IMR-90 (cell line): ENCODE results near the gene GGA3.

Experiments used
- CEBPB ChIP-seq: IDR thresholded peaks from 2 replicates; pipeline ENCODE4 v1.6.1; 2012; ENCODE audit warnings: low read depth, low read length, improper control_type of control experiment
- FOS ChIP-seq: fragments of 150-350 bp; IDR thresholded peaks from 2 replicates; pipeline ENCODE4 v1.6.1; 2016; ENCODE audit warnings: low read depth, low read length
- MXI1 ChIP-seq: IDR thresholded peaks from 2 replicates; pipeline ENCODE4 v1.6.1; 2012; ENCODE audit warnings: low read depth, mild to moderate bottlenecking, low read length, moderate library complexity, borderline replicate concordance
- POLR2A ChIP-seq: IDR thresholded peaks from 2 replicates; pipeline ENCODE4 v1.6.1; 2012; ENCODE audit warnings: mild to moderate bottlenecking, low read depth, low read length
- RAD21 ChIP-seq: IDR thresholded peaks from 2 replicates; pipeline ENCODE4 v1.6.1; 2012; ENCODE audit warnings: low read length, improper control_type of control experiment
- TF ChIP-seq, protein P1 (sequence below): conservative IDR thresholded peaks from 2 replicates; pipeline ENCODE4 v1.5.1; 2012; ENCODE audit warnings: mild to moderate bottlenecking, low read depth, low read length, improper control_type of control experiment

GRCh38 chr17:75267153-75267410, 5.7 kb upstream of the GGA3 start:
- TF ChIP-seq, protein P1, sequence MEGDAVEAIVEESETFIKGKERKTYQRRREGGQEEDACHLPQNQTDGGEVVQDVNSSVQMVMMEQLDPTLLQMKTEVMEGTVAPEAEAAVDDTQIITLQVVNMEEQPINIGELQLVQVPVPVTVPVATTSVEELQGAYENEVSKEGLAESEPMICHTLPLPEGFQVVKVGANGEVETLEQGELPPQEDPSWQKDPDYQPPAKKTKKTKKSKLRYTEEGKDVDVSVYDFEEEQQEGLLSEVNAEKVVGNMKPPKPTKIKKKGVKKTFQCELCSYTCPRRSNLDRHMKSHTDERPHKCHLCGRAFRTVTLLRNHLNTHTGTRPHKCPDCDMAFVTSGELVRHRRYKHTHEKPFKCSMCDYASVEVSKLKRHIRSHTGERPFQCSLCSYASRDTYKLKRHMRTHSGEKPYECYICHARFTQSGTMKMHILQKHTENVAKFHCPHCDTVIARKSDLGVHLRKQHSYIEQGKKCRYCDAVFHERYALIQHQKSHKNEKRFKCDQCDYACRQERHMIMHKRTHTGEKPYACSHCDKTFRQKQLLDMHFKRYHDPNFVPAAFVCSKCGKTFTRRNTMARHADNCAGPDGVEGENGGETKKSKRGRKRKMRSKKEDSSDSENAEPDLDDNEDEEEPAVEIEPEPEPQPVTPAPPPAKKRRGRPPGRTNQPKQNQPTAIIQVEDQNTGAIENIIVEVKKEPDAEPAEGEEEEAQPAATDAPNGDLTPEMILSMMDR = no peak
- TF ChIP-seq POLR2A = no peak
- TF ChIP-seq FOS = no peak
- TF ChIP-seq RAD21 = no peak
- TF ChIP-seq CEBPB = no peak
- no peak for TF ChIP-seq MXI1
